ENCODE results near the gene DNAJC16. TPM values are rescaled to one million over a fixed set of nuclear protein-coding genes. Genes with fewer than 3 reads are reported as not detected.

DNAJC16 gene
- total RNA-seq, 1 experiment from 2014 or later, result 15.1 TPM

- no peak overlapping the region for H3K4me3 Mint-ChIP-seq (ENCODE audit: unreplicated experiment)
- no peaks in the 10 kb centered on the region for H3K9me3 Mint-ChIP-seq (ENCODE audit: unreplicated experiment)
- intact Hi-C loops (cut with micrococcal nuclease; ENCODE audit: unreplicated experiment), result no loop called here
- DNase-seq, result no peak
- Histone ChIP-seq H3K9me3 (no peaks in the 10 kb centered on the region), H3K36me3 (ENCODE audit: control insufficient read depth, insufficient read depth, low read length) (no peaks in the 10 kb centered on the region; the same call in 1 of the 2 replicates), H3K4me1 (no peaks in the 10 kb centered on the region), H3K4me3 (ENCODE audit: low read depth, low read length) (no peak overlapping the region), H3K27me3 (replicated peaks; ENCODE audit: control insufficient read depth, insufficient read depth, low read length) (no peaks in the 10 kb centered on the region)
- no peaks in the 10 kb centered on the region for H3K27me3 Mint-ChIP-seq (ENCODE audit: insufficient read depth, unreplicated experiment)
- H3K4me1 Mint-ChIP-seq (ENCODE audit: low read depth, unreplicated experiment), result peaks cover 8% of the 10 kb centered on the region
- POLR2A ChIA-PET, result no interaction called here
- no peak for TF ChIP-seq CTCF (IDR thresholded peaks at IDR 0.05; ENCODE audit: insufficient read depth in 1 of 2, low read depth in 1 of 2, low read length in 1 of 2, severe bottlenecking in 1 of 2, unreplicated experiment in 1 of 2)
- CTCF ChIA-PET, result no interaction called here
- H3K27ac Mint-ChIP-seq (ENCODE audit: unreplicated experiment), result no peak overlapping the region
- no TSS peak for BruUV-seq (replicated peaks)
- peaks cover 21% of the 10 kb centered on the region for H3K36me3 Mint-ChIP-seq (ENCODE audit: insufficient read depth, unreplicated experiment)
Observed at GRCh38 chr1:15540186-15540585, 13.5 kb downstream of the DNAJC16 start.

- peaks cover 28% of the 10 kb centered on the region for H3K36me3 Mint-ChIP-seq (ENCODE audit: insufficient read depth, unreplicated experiment)
- no peaks in the 10 kb centered on the region; the same call in 1 of the 2 replicates for H3K36me3 ChIP-seq (ENCODE audit: control insufficient read depth, insufficient read depth, low read length)
Observed at GRCh38 chr1:15541231-15541792, 14.7 kb downstream of the DNAJC16 start.

DNA sequence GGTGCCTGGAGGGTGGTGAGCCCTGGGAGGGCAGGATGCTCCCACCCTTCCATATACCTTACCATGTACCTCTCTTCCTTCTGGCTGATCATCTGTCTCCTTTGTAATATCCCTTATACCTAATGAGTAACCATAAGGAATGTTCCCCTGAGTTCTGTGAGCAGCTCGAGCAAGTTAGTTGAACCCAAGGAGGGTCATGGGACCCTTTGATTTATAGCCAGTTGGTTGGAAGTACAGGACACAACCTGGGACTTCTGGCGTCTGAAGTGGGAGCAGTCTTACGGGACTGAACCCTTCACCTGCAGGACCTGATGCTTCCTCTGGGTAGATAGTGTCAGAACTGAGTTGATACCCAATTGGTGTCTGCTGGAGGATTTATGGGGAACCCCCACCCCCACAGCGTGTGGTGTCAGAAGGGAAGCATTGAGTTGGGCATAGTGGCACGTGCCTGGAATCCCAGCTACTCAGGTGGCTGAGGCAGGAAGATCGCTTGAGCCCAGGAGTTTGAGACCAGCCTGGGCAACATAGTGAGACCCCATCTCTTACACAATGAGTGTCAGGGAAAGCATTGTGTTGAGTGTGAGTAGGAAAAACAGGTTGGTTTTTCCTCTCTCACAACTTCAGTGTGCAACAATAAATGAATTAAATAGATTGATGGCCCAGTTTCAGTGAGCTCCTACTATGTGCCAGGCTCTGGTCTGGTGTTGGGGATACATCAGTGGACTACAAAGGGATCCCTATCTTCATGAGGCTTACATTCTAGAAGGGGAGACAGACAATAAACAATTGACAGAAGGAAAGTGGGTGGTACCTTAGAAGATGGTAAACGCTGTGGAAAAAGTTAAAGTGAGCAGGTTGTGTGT, 16.0 kb downstream of the DNAJC16 start:
- peaks cover 24% of the 10 kb centered on the region for H3K36me3 Mint-ChIP-seq (ENCODE audit: insufficient read depth, unreplicated experiment)
- POLR2A ChIA-PET, result no interaction called here
- CTCF ChIA-PET, result no interaction called here

More at GRCh38 chr1:15541231-15541792, 14.7 kb downstream of the DNAJC16 start:
- peaks cover 8% of the 10 kb centered on the region for H3K4me1 Mint-ChIP-seq (ENCODE audit: low read depth, unreplicated experiment)
- no peak overlapping the region for H3K4me3 Mint-ChIP-seq (ENCODE audit: unreplicated experiment)
- no peaks in the 10 kb centered on the region for H3K9me3 Mint-ChIP-seq (ENCODE audit: unreplicated experiment)
- H3K9me3 ChIP-seq, result no peaks in the 10 kb centered on the region
- DNase-seq, result no peak
- no peaks in the 10 kb centered on the region for H3K27me3 Mint-ChIP-seq (ENCODE audit: insufficient read depth, unreplicated experiment)
- ChIA-PET POLR2A (no interaction called here), CTCF (no interaction called here)
- H3K27me3 ChIP-seq (replicated peaks; ENCODE audit: control insufficient read depth, insufficient read depth, low read length), result no peaks in the 10 kb centered on the region
- no TSS peak for BruUV-seq (replicated peaks)
- no peak for TF ChIP-seq CTCF (IDR thresholded peaks at IDR 0.05; ENCODE audit: insufficient read depth in 1 of 2, low read depth in 1 of 2, low read length in 1 of 2, severe bottlenecking in 1 of 2, unreplicated experiment in 1 of 2)
- intact Hi-C loops (cut with micrococcal nuclease; ENCODE audit: unreplicated experiment), result no loop called here
- no peak overlapping the region for H3K4me3 ChIP-seq (ENCODE audit: low read depth, low read length)
- H3K27ac Mint-ChIP-seq (ENCODE audit: unreplicated experiment), result no peak overlapping the region
- H3K4me1 ChIP-seq, result no peaks in the 10 kb centered on the region

More for the DNA sequence above, 16.0 kb downstream of the DNAJC16 start:
- H3K4me1 Mint-ChIP-seq (ENCODE audit: low read depth, unreplicated experiment), result peaks cover 8% of the 10 kb centered on the region
- Histone ChIP-seq H3K4me1 (no peaks in the 10 kb centered on the region), H3K27me3 (replicated peaks; ENCODE audit: control insufficient read depth, insufficient read depth, low read length) (no peaks in the 10 kb centered on the region), H3K9me3 (no peaks in the 10 kb centered on the region), H3K4me3 (ENCODE audit: low read depth, low read length) (no peak overlapping the region), H3K36me3 (ENCODE audit: control insufficient read depth, insufficient read depth, low read length) (no peaks in the 10 kb centered on the region; the same call in 1 of the 2 replicates)
- intact Hi-C loops (cut with micrococcal nuclease; ENCODE audit: unreplicated experiment), result no loop called here
- TF ChIP-seq CTCF (IDR thresholded peaks at IDR 0.05; ENCODE audit: insufficient read depth in 1 of 2, low read depth in 1 of 2, low read length in 1 of 2, severe bottlenecking in 1 of 2, unreplicated experiment in 1 of 2), result no peak
- H3K27me3 Mint-ChIP-seq (ENCODE audit: insufficient read depth, unreplicated experiment), result no peaks in the 10 kb centered on the region
- H3K9me3 Mint-ChIP-seq (ENCODE audit: unreplicated experiment), result no peaks in the 10 kb centered on the region
- DNase-seq, result no peak
- no peak overlapping the region for H3K27ac Mint-ChIP-seq (ENCODE audit: unreplicated experiment)
- no TSS peak for BruUV-seq (replicated peaks)
- H3K4me3 Mint-ChIP-seq (ENCODE audit: unreplicated experiment), result no peak overlapping the region

Measured in Caco-2 (cell line).